ENCODE measurements around the gene TMEM221. TPM values are rescaled to one million over a fixed set of nuclear protein-coding genes. Genes with fewer than 3 reads are reported as not detected.

Gene TMEM221
- total and polyA plus RNA-seq, 9 of the 15 experiments (the other 6 are each of a cell fraction or from before 2014, with no cell fraction given) = 0.06 to 0.35 TPM; not detected in 7

- TF ChIP-seq ZBTB11 (CRISPR knock-in tag; IDR thresholded peaks at IDR 0.05) (peak; percentile 62 to 97 (median 83); a peak in 5 of 6 replicates), MED1 (CRISPR knock-in tag; IDR thresholded peaks at IDR 0.05; ENCODE audit: borderline replicate concordance) (no peak), NCOA1 (IDR thresholded peaks at IDR 0.05; ENCODE audit: low read depth) (peak; percentile 86), RB1 (IDR thresholded peaks at IDR 0.05; ENCODE audit: low read depth) (peak; percentile 36; the same call in 1 of the 2 replicates), ARHGAP35 (IDR thresholded peaks at IDR 0.05; ENCODE audit: partially characterized antibody) (peak; percentile 49), HDAC3 (IDR thresholded peaks at IDR 0.05; ENCODE audit: borderline replicate concordance, partially characterized antibody) (no peak), HDAC2 (IDR thresholded peaks at IDR 0.05) (no peak; the same call in 1 of the 2 replicates), PYGO2 (tag; IDR thresholded peaks at IDR 0.05) (no peak), TEAD1 (CRISPR knock-in tag; IDR thresholded peaks at IDR 0.05) (peak in 1 of 2 experiments; percentile 35; a peak in 1 of 4 replicates), EGR1 (conservative IDR thresholded peaks at IDR 0.05) (peak; percentile 97), ATF7 (IDR thresholded peaks at IDR 0.05) (peak; percentile 91), SAFB (IDR thresholded peaks at IDR 0.05; ENCODE audit: borderline replicate concordance, low read depth, low read length) (no peak), CHCHD3 (CRISPR knock-in tag; IDR thresholded peaks at IDR 0.05) (no peak), BHLHE40 (IDR thresholded peaks at IDR 0.05; ENCODE audit: low read length) (peak; percentile 98), SMARCB1 (IDR thresholded peaks at IDR 0.05; ENCODE audit: insufficient read length, low read depth) (no peak), RBM34 (IDR thresholded peaks at IDR 0.05; ENCODE audit: borderline replicate concordance, insufficient read depth, low read length) (0 out of 2 replicates have a peak, but pooled peaks have one; percentile 47), ESRRA (IDR thresholded peaks at IDR 0.05; ENCODE audit: borderline replicate concordance, low read depth) (peak; percentile 60; the same call in 1 of the 2 replicates), CEBPB (tag; IDR thresholded peaks at IDR 0.05) (peak; percentile 4; the same call in 1 of the 2 replicates), ZBTB9 (CRISPR knock-in tag; IDR thresholded peaks at IDR 0.05) (no peak; the same call in 1 of the 2 replicates), ZNF57 (CRISPR knock-in tag; IDR thresholded peaks at IDR 0.05) (no peak), NCOA2 (IDR thresholded peaks at IDR 0.05; ENCODE audit: partially characterized antibody in 2 of 2) (no peak), RCOR1 (IDR thresholded peaks at IDR 0.05; ENCODE audit: borderline replicate concordance in 1 of 2, low read depth in 2 of 2, low read length in 2 of 2) (0 out of 4 replicates have a peak, but pooled peaks of 1 of the 2 experiments have one; percentile 18), RBM25 (IDR thresholded peaks at IDR 0.05; ENCODE audit: low read depth, low read length, severe bottlenecking) (peak; percentile 68), GTF2F1 (IDR thresholded peaks at IDR 0.05; ENCODE audit: low read depth, low read length) (no peak)
Observed at GRCh38 chr19:17419621-17420474, 28.6 kb downstream of the TMEM221 start, which contains the start of gene MVB12A (continued).

All from K562 (cell line).